ENCODE measurements around the gene BMPR1A.
"Not testable (repeated sequence)": the region's sequence is repeated elsewhere in the genome, so short reads cannot be mapped to it uniquely, and the experiment has no call there.

DNA sequence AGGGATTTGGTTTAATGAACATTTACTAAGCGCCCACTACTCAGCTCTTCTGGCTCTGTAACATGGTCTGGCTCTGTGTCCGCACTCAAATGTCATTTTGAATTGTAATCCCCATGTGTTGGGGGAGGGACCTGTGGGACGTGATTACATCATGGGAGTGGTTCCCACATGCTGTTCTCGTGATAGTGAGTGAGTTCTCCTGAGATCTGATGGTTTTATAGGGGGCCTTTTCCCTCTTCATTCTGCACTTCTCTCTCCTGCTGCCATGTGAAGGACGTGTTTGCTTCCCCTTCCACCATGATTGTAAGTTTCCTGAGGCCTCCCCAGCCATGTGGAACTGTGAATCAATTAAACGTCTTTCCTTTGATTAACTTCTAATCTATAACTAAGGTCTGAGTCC is 224.6 kb downstream of the BMPR1A start:
- TF ChIP-seq, protein P1, sequence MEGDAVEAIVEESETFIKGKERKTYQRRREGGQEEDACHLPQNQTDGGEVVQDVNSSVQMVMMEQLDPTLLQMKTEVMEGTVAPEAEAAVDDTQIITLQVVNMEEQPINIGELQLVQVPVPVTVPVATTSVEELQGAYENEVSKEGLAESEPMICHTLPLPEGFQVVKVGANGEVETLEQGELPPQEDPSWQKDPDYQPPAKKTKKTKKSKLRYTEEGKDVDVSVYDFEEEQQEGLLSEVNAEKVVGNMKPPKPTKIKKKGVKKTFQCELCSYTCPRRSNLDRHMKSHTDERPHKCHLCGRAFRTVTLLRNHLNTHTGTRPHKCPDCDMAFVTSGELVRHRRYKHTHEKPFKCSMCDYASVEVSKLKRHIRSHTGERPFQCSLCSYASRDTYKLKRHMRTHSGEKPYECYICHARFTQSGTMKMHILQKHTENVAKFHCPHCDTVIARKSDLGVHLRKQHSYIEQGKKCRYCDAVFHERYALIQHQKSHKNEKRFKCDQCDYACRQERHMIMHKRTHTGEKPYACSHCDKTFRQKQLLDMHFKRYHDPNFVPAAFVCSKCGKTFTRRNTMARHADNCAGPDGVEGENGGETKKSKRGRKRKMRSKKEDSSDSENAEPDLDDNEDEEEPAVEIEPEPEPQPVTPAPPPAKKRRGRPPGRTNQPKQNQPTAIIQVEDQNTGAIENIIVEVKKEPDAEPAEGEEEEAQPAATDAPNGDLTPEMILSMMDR (conservative IDR thresholded peaks at IDR 0.05; ENCODE audit: low read depth in 2 of 2) = not testable (repeated sequence)
- TF ChIP-seq EZH2 (IDR thresholded peaks at IDR 0.05; ENCODE audit: low read depth, unreplicated experiment); ZNF331 (CRISPR knock-in tag; IDR thresholded peaks at IDR 0.05; ENCODE audit: low read depth); POLR2AphosphoS5 (IDR thresholded peaks at IDR 0.05; ENCODE audit: low read depth); JUNB (IDR thresholded peaks at IDR 0.05; ENCODE audit: unreplicated experiment); EZH2phosphoT487 (IDR thresholded peaks at IDR 0.05; ENCODE audit: unreplicated experiment): not testable (repeated sequence)
